ENCODE measurements around the gene UBE2D2. TPM values are rescaled to one million over a fixed set of nuclear protein-coding genes. Genes with fewer than 3 reads are reported as not detected.
"Not testable (repeated sequence)": the region's sequence is repeated elsewhere in the genome, so short reads cannot be mapped to it uniquely, and the experiment has no call there.

The UBE2D2 gene
- total RNA-seq, 2 experiments from 2014 or later = 145 to 239 TPM

- Histone ChIP-seq H3K4me3 (ENCODE audit: low read depth, low read length, poor library complexity, severe bottlenecking) (no peak overlapping the region), H3K9me2 (ENCODE audit: insufficient read depth, low read length) (no peaks in the 10 kb centered on the region), H3K4me1 (ENCODE audit: insufficient read depth, low read length, poor library complexity, severe bottlenecking) (peaks cover 12% of the 10 kb centered on the region), H4K20me1 (ENCODE audit: insufficient read depth, low read length) (peaks cover 14% of the 10 kb centered on the region; the same call in 1 of the 2 replicates), H3K9me3 (ENCODE audit: low read length) (no peaks in the 10 kb centered on the region), H3K27ac (ENCODE audit: low read depth, low read length, poor library complexity, severe bottlenecking) (no peak overlapping the region), H3K36me3 (ENCODE audit: insufficient read depth, low read length) (peaks cover 87% of the 10 kb centered on the region), H3K79me2 (ENCODE audit: insufficient read depth, low read depth, low read length) (peaks cover 83% of the 10 kb centered on the region), H3K4me2 (ENCODE audit: low read length) (no peak overlapping the region), H2AFZ (ENCODE audit: low read length) (no peak overlapping the region)
- intact Hi-C loops (cut with micrococcal nuclease; ENCODE audit: unreplicated experiment) = no loop called here
- TF ChIP-seq CTCF (conservative IDR thresholded peaks at IDR 0.05; ENCODE audit: low read length) = no peak
- BruUV-seq (replicated peaks) = no TSS peak
- POLR2A ChIA-PET = no interaction called here
- no peak for DNase-seq (ENCODE audit: low spot score)
- CTCF ChIA-PET (ENCODE audit: unreplicated experiment) = no interaction called here
Observed at GRCh38 chr5:139601429-139601828, 40.3 kb downstream of the UBE2D2 start.

GRCh38 chr5:139601948-139602347 lies 40.8 kb downstream of the UBE2D2 start:
- H3K4me3 ChIP-seq (ENCODE audit: low read depth, low read length, poor library complexity, severe bottlenecking); CTCF ChIA-PET (ENCODE audit: unreplicated experiment); H3K9me3 ChIP-seq (ENCODE audit: low read length); H3K4me2 ChIP-seq (ENCODE audit: low read length); BruUV-seq (replicated peaks); H2AFZ ChIP-seq (ENCODE audit: low read length); DNase-seq (ENCODE audit: low spot score); intact Hi-C loops (cut with micrococcal nuclease; ENCODE audit: unreplicated experiment); H3K9me2 ChIP-seq (ENCODE audit: insufficient read depth, low read length); H3K27ac ChIP-seq (ENCODE audit: low read depth, low read length, poor library complexity, severe bottlenecking): not testable (repeated sequence)
- Histone ChIP-seq H3K4me1 (ENCODE audit: insufficient read depth, low read length, poor library complexity, severe bottlenecking) (peaks cover 12% of the 10 kb centered on the region), H3K79me2 (ENCODE audit: insufficient read depth, low read depth, low read length) (peaks cover 83% of the 10 kb centered on the region), H3K36me3 (ENCODE audit: insufficient read depth, low read length) (peaks cover 89% of the 10 kb centered on the region), H4K20me1 (ENCODE audit: insufficient read depth, low read length) (peaks cover 14% of the 10 kb centered on the region; the same call in 1 of the 2 replicates)
- POLR2A ChIA-PET = interaction anchor here (0.7 kb wide), 2 partner anchors 100 to 247 kb away, joined by 3 to 4 read pairs; no protein-coding TSS in a partner anchor

- Histone ChIP-seq H3K27ac (ENCODE audit: low read depth, low read length, poor library complexity, severe bottlenecking) (no peak overlapping the region), H3K4me2 (ENCODE audit: low read length) (no peak overlapping the region), H3K4me3 (ENCODE audit: low read depth, low read length, poor library complexity, severe bottlenecking) (no peak overlapping the region), H3K4me1 (ENCODE audit: insufficient read depth, low read length, poor library complexity, severe bottlenecking) (peaks cover under 1% of the 10 kb centered on the region), H3K36me3 (ENCODE audit: insufficient read depth, low read length) (peaks cover 81% of the 10 kb centered on the region), H2AFZ (ENCODE audit: low read length) (no peak overlapping the region), H3K9me3 (ENCODE audit: low read length) (no peaks in the 10 kb centered on the region), H4K20me1 (ENCODE audit: insufficient read depth, low read length) (0 out of 2 replicates have a peak, but pooled peaks cover 4% of the 10 kb centered on the region), H3K9me2 (ENCODE audit: insufficient read depth, low read length) (no peaks in the 10 kb centered on the region), H3K79me2 (ENCODE audit: insufficient read depth, low read depth, low read length) (peaks cover 72% of the 10 kb centered on the region; the same call in 1 of the 2 replicates)
- BruUV-seq (replicated peaks) = no TSS peak
- CTCF ChIA-PET (ENCODE audit: unreplicated experiment) = no interaction called here
- no peak for DNase-seq (ENCODE audit: low spot score)
- intact Hi-C loops (cut with micrococcal nuclease; ENCODE audit: unreplicated experiment) = no loop called here
- TF ChIP-seq CTCF (conservative IDR thresholded peaks at IDR 0.05; ENCODE audit: low read length) (no peak), EZH2phosphoT487 (IDR thresholded peaks at IDR 0.05; ENCODE audit: borderline replicate concordance, low read depth, low read length) (no peak)
- POLR2A ChIA-PET = interaction anchor here (0.7 to 1.8 kb wide), 4 partner anchors 7 to 43 kb away, joined by 3 to 6 read pairs (median 5); no protein-coding TSS in a partner anchor
Observed at GRCh38 chr5:139605887-139606286, 44.7 kb downstream of the UBE2D2 start.
